Globus pallidus (tissue), 1 donor: ENCODE data around the gene C1orf105.
"Not testable (repeated sequence)": the region's sequence is repeated elsewhere in the genome, so short reads cannot be mapped to it uniquely, and the experiment has no call there.

Experiments used
- DNase-seq: peaks from one replicate; pipeline ENCODE4 v3.0.0-alpha.2; 2015; ENCODE audit warnings: low spot score

The C1orf105 gene

DNA sequence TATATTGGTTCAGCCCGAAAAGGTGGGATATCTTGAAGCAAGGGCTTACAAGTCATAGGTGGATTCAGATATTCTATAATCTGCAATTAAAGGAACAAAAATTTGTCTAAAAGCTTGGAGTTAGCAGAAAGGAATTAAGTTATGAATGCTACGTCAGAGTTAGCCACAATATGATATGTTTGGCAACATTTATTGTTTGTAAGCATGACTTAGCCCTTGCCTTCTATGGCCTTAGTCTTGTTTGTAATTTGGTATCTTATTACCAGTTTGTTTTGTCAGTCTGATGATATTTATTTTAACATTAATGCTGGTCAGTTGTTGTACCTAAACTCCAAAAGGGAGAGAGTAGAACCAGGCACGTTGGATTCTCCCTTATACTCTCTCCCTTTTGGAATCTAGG lies 69.4 kb downstream of the C1orf105 start:
- DNase-seq: no peak

DNA sequence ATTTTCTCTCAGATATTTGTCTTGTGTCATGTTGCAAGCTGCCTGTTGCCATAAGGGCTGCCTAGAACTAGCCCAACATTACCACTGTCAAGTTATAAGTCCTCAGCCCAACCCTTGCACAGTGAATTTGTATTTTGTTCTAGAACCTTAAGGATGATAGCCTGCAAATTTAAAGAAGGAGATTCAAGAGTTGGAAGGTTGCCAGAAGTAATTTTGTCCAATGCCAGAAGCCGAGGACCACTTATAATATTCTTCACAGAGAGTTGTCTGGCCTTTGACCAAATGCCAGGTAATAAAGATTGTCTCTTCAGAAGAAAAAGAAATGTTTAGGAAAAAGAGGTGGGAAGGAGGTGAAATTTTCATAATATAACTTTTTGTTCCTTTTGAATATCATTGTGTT lies 71.9 kb downstream of the C1orf105 start:
- no peak for DNase-seq

DNA sequence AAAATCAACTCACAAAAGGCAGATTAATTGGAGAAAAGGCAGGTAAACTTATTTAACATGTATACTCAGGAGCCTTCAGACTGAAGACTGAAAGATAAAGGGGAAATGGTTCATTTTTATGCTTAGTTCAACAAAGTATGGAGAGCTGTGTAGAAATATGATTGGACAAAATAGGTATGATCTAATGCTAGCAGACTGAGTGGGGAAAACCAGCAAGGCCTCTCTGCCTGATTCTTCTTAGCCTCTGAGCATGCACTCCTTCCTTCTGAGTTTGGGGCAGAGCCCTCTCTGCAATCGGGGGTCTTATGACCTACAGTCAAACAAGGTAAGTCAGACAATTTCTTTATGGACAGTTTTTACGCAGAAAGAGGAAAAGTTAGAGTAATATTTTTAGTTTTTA lies 73.7 kb downstream of the C1orf105 start:
- no peak for DNase-seq

DNA sequence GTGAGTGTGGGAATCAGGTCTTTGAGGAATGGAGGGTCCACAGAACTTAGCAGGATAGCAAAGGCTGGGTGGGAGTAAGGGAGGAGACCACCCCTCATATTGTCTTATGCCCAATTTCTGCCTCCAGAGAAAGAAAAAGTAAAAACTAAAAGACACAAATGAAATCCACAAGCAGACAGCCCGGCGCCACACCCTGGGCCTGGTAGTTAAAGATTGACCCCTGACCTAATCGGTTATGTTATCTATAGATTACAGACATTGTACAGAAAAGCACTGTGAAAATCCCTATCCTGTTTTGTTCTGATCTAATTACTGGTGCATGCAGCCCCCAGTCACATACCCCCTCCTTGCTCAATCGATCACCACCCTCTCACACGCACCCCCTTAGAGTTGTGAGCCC lies 75.6 kb downstream of the C1orf105 start:
- DNase-seq: not testable (repeated sequence)

DNA sequence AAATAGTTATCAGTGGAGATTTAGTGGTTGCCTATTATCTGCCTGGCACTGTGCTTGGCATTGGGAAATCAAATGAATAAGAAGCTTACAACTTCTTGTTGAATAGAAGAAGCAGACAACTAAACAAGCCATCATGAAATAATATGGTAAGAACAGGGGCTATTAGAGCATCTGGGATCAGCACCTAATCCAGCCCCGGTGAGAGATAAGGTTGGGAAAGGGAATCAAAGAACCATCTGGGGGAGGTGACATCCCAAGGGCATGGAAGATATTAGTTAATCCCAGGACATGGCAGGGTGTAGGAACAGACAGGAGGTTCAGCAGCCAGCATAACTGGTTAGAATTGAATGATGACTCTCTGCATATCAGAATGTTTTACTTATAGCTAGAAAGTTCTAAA lies 76.2 kb downstream of the C1orf105 start:
- DNase-seq: no peak

DNA sequence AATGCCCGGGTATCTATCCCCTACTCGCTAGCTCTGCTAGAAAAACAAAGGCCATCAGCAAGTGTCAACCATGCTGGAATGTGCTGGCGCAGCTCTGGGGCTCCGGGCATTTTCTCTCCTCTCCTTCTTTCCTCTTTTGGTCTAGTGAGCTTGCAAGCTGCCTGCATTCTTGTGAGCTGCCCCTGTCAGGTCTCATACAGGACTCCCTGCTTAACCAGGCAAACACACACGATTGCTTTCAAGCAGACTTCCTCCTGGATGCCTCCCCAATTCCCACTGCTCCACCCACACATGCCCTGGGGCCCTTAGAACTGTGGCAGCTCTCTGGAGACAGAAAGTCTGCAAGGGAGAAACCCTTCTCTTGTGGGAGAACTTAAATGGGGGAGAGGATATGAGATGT lies 76.7 kb downstream of the C1orf105 start:
- DNase-seq: no peak

DNA sequence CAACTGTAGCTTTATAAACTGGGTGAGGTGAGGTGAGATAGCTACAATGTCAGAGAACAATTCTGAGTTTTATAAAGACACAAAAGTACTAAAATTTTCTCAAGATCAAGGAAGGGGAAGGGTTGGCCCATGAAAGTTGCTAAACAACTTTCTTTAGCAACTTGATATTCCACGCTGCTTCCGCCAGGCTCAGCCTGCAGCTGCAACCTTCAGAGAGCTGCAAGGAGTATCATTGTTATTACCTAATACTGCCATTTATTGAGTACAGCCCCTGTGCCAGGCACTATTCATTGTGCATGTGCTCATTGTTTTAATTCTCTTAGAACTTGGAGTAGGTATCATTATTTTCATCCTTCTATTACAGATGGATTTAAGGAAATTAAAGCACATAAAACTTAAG lies 78.4 kb downstream of the C1orf105 start:
- no peak for DNase-seq

DNA sequence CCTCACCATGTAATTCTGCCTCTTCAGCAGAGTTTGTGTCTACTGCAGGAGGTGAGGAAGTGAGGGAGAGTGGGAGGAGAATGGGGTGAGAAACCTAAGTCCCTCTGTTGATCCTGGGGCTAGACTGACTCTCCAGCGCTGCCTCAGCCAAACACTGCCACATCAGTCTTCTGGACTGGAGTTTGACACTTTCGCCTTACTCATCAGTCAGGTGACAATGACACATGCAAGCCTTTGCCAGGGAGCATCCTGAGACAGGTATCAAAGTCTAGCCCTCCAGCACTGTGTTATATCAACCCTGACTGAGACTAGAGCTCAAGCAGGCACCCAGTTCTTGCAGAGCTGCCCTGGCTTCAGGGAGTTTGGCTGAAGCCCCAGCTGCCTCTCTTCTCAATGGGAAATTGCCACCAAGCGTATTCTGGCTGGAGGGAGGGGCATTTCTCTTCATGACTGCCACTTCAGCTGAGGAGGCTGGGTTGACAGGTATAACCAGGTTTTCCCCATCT lies 79.2 kb downstream of the C1orf105 start:
- no peak for DNase-seq

DNA sequence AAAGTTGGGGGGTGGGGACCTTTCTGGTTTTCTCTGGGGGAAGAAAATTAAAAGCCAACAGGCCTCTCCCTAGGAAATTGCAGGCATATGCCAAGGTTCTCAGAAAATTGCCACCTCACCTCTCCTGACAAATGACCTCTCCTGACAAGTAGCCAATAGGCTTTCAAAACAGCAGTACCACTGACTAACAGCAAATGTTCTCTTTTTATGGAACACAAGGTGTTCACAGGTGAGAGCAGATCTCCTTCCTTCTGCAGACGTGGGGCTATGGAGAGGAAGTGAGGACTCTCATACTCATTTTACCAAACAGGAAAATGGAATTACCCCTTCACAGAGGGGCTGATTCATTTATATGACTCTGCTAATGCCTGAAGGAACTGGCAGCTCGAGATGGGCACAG lies 79.7 kb downstream of the C1orf105 start:
- no peak for DNase-seq

DNA sequence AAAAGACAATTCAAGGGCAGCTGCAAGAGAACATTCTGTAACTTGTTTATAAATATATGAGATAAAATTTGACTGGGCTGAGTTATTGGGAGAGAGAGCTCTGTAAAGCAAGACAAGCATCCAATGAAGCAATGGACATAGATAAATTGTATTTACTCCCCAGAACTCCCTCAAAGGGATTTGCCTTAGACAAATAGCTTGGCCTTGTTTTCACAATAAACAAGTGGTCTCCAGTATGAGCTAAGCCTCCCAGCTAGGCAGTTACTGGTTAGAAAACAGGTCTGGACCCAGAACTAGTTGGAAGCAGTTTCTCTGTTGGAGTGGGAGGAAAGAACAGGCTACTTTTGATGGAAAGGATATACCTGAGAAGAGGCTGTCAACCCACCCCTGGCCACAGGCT lies 87.3 kb downstream of the C1orf105 start:
- no peak for DNase-seq

DNA sequence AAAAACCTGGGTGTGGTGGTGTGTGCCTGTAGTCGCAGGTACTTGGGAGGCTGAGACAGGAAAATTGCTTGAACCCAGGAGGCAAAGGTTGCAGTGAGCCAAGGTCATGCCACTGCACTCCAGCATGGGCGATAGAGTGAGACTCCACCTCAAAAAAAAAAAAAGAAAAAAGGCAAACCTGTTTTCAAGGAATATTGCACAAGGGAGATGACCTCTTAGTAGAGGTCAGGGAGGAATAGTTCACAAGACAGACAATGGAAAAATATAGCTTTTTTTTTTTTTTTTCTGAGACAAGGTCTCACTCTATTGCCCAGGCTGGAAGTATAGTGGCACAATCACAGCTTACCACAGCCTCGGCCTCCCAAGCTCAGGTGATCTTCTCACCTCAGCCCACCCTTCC lies 90.0 kb downstream of the C1orf105 start:
- no peak for DNase-seq

DNA sequence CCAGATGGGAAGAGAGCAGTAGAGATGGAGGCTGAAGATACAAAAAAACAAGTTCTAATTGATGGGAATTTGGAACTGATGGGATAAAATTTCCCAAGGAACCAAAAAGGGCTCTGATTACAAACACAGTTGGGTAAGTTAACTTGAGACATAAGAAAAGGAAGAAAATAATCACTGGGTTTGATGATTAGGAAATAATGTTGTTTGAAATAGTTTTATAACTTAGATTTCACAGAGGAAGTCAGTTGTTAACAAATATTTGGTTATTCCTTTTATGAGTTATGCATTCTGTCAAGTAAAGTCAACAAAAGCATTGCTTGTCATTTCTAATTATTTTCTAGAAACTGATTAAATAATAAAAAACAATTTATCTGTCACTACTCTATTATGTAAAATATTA lies 92.1 kb downstream of the C1orf105 start:
- DNase-seq: no peak

DNA sequence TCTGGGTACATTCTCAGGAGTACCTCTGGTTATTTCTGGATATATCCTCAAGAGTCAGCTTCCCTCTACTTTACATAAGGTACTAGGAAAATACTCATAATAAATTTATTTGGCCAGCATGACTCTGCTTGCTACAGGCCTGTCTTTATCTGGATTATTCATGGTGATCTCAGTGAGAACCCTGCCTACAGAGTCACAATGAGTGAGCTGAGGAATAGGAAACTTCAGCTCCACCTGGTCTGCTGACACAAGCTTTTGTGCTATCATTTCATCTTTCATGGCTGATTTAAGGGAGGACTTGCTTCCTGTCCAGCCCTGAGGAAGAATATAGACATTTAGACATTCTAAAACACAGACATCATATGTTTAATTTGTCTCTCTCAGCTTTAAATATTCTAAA lies 93.0 kb downstream of the C1orf105 start:
- DNase-seq: no peak

DNA sequence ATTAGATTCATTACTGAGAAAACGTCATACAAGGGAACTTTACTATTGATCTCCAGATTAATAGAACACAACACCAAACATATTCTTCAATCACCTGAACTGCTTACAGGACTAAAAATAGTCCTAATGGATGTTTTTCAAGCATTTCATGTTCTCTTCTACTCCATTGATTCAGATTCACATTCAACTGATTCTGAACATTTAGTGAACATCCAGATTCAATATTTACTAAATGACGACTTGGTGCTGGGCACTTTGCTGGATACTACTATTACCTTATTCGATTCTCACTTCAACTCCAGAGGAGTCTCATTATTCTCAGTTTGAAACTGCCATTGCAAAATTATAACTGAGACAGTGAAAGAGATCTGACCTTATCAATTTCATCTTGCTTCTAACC lies 93.6 kb downstream of the C1orf105 start:
- DNase-seq: no peak

DNA sequence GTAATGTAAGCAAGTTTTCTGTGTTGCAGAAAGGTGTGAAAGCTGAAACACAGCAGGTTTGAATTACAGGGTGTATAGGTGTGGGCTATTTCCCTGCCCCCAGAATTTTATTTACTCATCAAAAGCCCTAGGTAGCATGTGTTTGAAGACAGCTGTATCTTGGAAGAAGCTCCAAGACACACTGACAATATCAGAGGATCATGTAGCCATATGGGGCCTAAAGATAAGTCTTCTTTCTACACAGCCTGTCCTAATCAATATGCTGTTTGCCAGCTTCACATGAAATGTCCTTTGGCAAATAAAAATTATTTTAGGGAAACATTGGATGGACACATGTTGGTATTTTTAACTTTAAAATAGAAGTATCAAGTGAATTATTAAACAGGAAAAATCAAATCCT lies 95.0 kb downstream of the C1orf105 start:
- DNase-seq: no peak

DNA sequence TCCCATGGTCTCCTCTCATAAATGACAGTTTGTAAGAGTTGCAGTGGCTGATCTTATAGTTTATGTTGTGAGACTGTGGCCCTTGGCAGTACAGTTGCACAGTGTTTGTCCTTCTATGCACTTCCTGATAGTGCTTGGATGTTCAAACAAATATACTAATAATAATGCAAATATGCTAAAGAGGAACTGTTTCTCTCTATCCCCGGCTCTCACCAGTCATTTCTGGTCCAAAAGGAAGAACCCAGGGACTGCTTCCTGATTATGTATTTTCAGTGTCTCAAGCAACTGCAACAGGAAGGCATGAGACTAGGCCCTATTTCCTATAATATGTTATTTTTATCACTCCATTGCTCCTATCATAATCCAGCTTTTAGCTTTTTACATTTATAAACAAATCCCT lies 95.4 kb downstream of the C1orf105 start:
- DNase-seq: no peak

DNA sequence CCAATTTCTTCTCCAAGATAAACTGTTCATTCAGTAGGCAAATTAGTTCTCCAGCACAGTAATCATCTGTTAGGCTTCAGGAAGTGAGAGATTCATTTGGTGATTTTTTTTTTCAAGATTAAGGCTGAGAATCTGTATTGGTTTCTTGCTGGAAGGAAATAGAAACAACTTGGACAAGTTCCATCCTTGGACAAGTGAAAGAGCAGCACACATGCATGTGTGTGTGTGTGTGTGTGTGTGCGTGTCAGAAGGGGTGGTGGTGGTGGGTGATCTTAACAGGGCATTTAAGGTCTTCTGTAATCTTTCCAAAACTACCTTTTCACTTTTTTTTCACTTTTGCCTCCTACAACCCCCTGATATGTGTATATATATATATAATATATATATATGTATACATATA lies 96.6 kb downstream of the C1orf105 start:
- no peak for DNase-seq

DNA sequence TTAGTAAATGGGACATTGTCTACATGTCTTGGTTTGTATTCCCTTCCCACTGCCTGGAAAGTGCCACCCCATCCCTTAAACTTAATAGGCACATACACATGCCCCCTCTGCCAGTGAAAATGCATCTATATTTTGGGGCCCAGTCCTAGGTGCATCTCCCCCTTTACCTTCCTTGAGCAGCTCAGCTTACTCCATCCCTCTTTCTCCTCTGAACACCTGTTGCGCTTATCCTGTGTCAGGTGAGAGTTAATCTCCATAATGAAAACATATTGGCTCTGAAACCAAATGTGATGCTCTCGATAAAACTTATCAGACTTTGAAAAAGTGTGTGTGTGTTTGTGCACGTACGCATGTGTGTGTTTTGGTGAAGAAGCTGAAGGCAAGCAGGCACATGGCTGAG lies 97.1 kb downstream of the C1orf105 start:
- no peak for DNase-seq
